HEK293 (cell line): Measurements from ENCODE around the gene CD244.

Experiments
- CTCF ChIA-PET: fragments of 350-600 bp; formaldehyde crosslinking; extraction: SDS; loops from one replicate; lab custom pipeline; 2021; ENCODE audit warnings: antibody characterized with exemption; lab: Yijun Ruan, JAX
- POLR2A ChIA-PET: fragments of 300-600 bp; formaldehyde crosslinking; extraction: SDS; loops from one replicate; lab custom pipeline; 2020; ENCODE audit warnings: antibody characterized with exemption, inconsistent platforms; lab: Yijun Ruan, JAX
- H3K27ac ChIP-seq: fragments of 200-500 bp; sonication (Bioruptor generic); 2 replicates; pipeline ENCODE4 v1.5.1; 2014; ENCODE audit warnings: low read depth, low read length, control low read depth, inconsistent platforms; ENCODE audit errors: extremely low read depth
- H3K36me3 ChIP-seq, 2 experiments: fragments of 200-500 bp in 1 of 2; sonication (Bioruptor generic) in 1 of 2; 1 replicate in 1 of 2; 2 replicates in 1 of 2; pipeline ENCODE4 v1.5.1; 2014 to 2017; ENCODE audit warnings: inconsistent platforms in 2 of 2, low read length in 2 of 2; ENCODE audit not compliant: control insufficient read depth in 2 of 2, insufficient read depth in 1 of 2
- H3K4me1 ChIP-seq: fragments of 200-500 bp; sonication (Bioruptor generic); 2 replicates; pipeline ENCODE4 v1.5.1; 2014; ENCODE audit warnings: mild to moderate bottlenecking, low read length, inconsistent platforms; ENCODE audit not compliant: control insufficient read depth, insufficient read depth
- H3K4me3 ChIP-seq: 2 replicates; pipeline ENCODE4 v1.5.1; 2011; ENCODE audit warnings: low read depth, mild to moderate bottlenecking, control low read depth, low read length, moderate library complexity
- H3K9me3 ChIP-seq: fragments of 200-500 bp; sonication (Bioruptor generic); 2 replicates; pipeline ENCODE4 v1.5.1; 2014; ENCODE audit warnings: low read depth, low read length, inconsistent platforms; ENCODE audit not compliant: control insufficient read depth, insufficient read depth
- KLF9 ChIP-seq: fragments of 450-650 bp; formaldehyde crosslinking; IDR thresholded peaks from 2 replicates; pipeline ENCODE4 v1.5.1; 2016; ENCODE audit warnings: missing biosample characterization, missing genetic modification characterization, low read depth
- PRDM6 ChIP-seq: fragments of 450-650 bp; formaldehyde crosslinking; IDR thresholded peaks from 2 replicates; pipeline ENCODE4 v1.5.1; 2017; ENCODE audit warnings: missing biosample characterization, missing genetic modification characterization
- SCRT1 ChIP-seq: fragments of 450-650 bp; formaldehyde crosslinking; IDR thresholded peaks from 2 replicates; pipeline ENCODE4 v1.5.1; 2016; ENCODE audit warnings: missing biosample characterization, missing genetic modification characterization, borderline replicate concordance
- ZBTB10 ChIP-seq: fragments of 450-650 bp; formaldehyde crosslinking; IDR thresholded peaks from 2 replicates; pipeline ENCODE4 v1.5.1; 2016; ENCODE audit warnings: missing biosample characterization, missing genetic modification characterization
- ZBTB17 ChIP-seq: fragments of 450-650 bp; formaldehyde crosslinking; IDR thresholded peaks from 2 replicates; pipeline ENCODE4 v1.5.1; 2016; ENCODE audit warnings: missing biosample characterization, missing genetic modification characterization
- ZBTB20 ChIP-seq: fragments of 450-650 bp; formaldehyde crosslinking; IDR thresholded peaks from 2 replicates; pipeline ENCODE4 v1.5.1; 2016; ENCODE audit warnings: missing biosample characterization, missing genetic modification characterization
- ZBTB7A ChIP-seq: fragments of 450-650 bp; formaldehyde crosslinking; IDR thresholded peaks from 2 replicates; pipeline ENCODE4 v1.5.1; 2016; ENCODE audit warnings: low read depth, missing biosample characterization, missing genetic modification characterization
- ZNF140 ChIP-seq: fragments of 450-650 bp; formaldehyde crosslinking; IDR thresholded peaks from 2 replicates; pipeline ENCODE4 v1.5.1; 2016; ENCODE audit warnings: missing biosample characterization, missing genetic modification characterization
- ZNF146 ChIP-seq: fragments of 450-650 bp; formaldehyde crosslinking; IDR thresholded peaks from 2 replicates; pipeline ENCODE4 v1.5.1; 2016; ENCODE audit warnings: missing biosample characterization, missing genetic modification characterization
- ZNF169 ChIP-seq: fragments of 450-650 bp; formaldehyde crosslinking; IDR thresholded peaks from 2 replicates; pipeline ENCODE4 v1.5.1; 2016; ENCODE audit warnings: missing biosample characterization, missing genetic modification characterization
- ZNF2 ChIP-seq: fragments of 450-650 bp; formaldehyde crosslinking; IDR thresholded peaks from 2 replicates; pipeline ENCODE4 v1.5.1; 2016; ENCODE audit warnings: missing biosample characterization, missing genetic modification characterization
- ZNF221 ChIP-seq: fragments of 450-650 bp; formaldehyde crosslinking; IDR thresholded peaks from 2 replicates; pipeline ENCODE4 v1.5.1; 2017; ENCODE audit warnings: missing biosample characterization, missing genetic modification characterization, borderline replicate concordance
- ZNF394 ChIP-seq: fragments of 450-650 bp; formaldehyde crosslinking; IDR thresholded peaks from 2 replicates; pipeline ENCODE4 v1.5.1; 2016; ENCODE audit warnings: missing biosample characterization, missing genetic modification characterization, mild to moderate bottlenecking, moderate library complexity, borderline replicate concordance
- TF ChIP-seq, protein P1 (sequence below): fragments of 450-650 bp; formaldehyde crosslinking; conservative IDR thresholded peaks from 2 replicates; pipeline ENCODE4 v1.5.1; 2016; ENCODE audit warnings: low read depth, missing biosample characterization, missing genetic modification characterization
- TF ChIP-seq, protein P2 (sequence below): IDR thresholded peaks from 2 replicates; pipeline ENCODE4 v1.6.1; 2011; ENCODE audit warnings: mild to moderate bottlenecking, low read depth, low read length, borderline replicate concordance
- TF ChIP-seq, protein P3 (sequence below): fragments of 450-650 bp; formaldehyde crosslinking; IDR thresholded peaks from 2 replicates; pipeline ENCODE4 v1.5.1; 2016; ENCODE audit warnings: missing biosample characterization, missing genetic modification characterization, borderline replicate concordance

CD244 gene

GRCh38 chr1:160794376-160794775, 68.3 kb downstream of the CD244 start:
- no peaks in the 10 kb centered on the region for H3K9me3 ChIP-seq
- ChIA-PET CTCF (interaction anchor here (1.1 to 2.2 kb wide), 4 partner anchors 15 to 113 kb away, joined by 4 to 7 read pairs (median 6); no protein-coding TSS in a partner anchor), POLR2A (no interaction called here)
- no peak overlapping the region for H3K27ac ChIP-seq
- no peaks in the 10 kb centered on the region for H3K4me1 ChIP-seq
- no peaks in the 10 kb centered on the region for H3K36me3 ChIP-seq
- TF ChIP-seq ZNF140 (tag by site-specific recombination): no peak
- TF ChIP-seq, protein P1, sequence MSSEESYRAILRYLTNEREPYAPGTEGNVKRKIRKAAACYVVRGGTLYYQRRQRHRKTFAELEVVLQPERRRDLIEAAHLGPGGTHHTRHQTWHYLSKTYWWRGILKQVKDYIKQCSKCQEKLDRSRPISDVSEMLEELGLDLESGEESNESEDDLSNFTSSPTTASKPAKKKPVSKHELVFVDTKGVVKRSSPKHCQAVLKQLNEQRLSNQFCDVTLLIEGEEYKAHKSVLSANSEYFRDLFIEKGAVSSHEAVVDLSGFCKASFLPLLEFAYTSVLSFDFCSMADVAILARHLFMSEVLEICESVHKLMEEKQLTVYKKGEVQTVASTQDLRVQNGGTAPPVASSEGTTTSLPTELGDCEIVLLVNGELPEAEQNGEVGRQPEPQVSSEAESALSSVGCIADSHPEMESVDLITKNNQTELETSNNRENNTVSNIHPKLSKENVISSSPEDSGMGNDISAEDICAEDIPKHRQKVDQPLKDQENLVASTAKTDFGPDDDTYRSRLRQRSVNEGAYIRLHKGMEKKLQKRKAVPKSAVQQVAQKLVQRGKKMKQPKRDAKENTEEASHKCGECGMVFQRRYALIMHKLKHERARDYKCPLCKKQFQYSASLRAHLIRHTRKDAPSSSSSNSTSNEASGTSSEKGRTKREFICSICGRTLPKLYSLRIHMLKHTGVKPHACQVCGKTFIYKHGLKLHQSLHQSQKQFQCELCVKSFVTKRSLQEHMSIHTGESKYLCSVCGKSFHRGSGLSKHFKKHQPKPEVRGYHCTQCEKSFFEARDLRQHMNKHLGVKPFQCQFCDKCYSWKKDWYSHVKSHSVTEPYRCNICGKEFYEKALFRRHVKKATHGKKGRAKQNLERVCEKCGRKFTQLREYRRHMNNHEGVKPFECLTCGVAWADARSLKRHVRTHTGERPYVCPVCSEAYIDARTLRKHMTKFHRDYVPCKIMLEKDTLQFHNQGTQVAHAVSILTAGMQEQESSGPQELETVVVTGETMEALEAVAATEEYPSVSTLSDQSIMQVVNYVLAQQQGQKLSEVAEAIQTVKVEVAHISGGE (tag by site-specific recombination): no peak
- TF ChIP-seq ZNF394 (tag by site-specific recombination): no peak
- TF ChIP-seq ZNF2: no peak
- TF ChIP-seq KLF9: no peak
- no peak for TF ChIP-seq SCRT1
- no peak for TF ChIP-seq ZNF146 (tag by site-specific recombination)
- TF ChIP-seq, protein P2, sequence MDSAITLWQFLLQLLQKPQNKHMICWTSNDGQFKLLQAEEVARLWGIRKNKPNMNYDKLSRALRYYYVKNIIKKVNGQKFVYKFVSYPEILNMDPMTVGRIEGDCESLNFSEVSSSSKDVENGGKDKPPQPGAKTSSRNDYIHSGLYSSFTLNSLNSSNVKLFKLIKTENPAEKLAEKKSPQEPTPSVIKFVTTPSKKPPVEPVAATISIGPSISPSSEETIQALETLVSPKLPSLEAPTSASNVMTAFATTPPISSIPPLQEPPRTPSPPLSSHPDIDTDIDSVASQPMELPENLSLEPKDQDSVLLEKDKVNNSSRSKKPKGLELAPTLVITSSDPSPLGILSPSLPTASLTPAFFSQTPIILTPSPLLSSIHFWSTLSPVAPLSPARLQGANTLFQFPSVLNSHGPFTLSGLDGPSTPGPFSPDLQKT: no peak
- no peak for TF ChIP-seq PRDM6 (tag by site-specific recombination)
- TF ChIP-seq ZBTB10: no peak
- TF ChIP-seq ZNF169 (tag by site-specific recombination): no peak
- no peak for TF ChIP-seq ZBTB7A (tag by site-specific recombination)
- TF ChIP-seq, protein P3, sequence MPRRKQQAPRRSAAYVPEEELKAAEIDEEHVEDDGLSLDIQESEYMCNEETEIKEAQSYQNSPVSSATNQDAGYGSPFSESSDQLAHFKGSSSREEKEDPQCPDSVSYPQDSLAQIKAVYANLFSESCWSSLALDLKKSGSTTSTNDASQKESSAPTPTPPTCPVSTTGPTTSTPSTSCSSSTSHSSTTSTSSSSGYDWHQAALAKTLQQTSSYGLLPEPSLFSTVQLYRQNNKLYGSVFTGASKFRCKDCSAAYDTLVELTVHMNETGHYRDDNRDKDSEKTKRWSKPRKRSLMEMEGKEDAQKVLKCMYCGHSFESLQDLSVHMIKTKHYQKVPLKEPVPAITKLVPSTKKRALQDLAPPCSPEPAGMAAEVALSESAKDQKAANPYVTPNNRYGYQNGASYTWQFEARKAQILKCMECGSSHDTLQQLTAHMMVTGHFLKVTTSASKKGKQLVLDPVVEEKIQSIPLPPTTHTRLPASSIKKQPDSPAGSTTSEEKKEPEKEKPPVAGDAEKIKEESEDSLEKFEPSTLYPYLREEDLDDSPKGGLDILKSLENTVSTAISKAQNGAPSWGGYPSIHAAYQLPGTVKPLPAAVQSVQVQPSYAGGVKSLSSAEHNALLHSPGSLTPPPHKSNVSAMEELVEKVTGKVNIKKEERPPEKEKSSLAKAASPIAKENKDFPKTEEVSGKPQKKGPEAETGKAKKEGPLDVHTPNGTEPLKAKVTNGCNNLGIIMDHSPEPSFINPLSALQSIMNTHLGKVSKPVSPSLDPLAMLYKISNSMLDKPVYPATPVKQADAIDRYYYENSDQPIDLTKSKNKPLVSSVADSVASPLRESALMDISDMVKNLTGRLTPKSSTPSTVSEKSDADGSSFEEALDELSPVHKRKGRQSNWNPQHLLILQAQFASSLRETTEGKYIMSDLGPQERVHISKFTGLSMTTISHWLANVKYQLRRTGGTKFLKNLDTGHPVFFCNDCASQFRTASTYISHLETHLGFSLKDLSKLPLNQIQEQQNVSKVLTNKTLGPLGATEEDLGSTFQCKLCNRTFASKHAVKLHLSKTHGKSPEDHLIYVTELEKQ (tag by site-specific recombination): no peak
- TF ChIP-seq ZNF221 (tag by site-specific recombination): no peak
- TF ChIP-seq ZBTB20 (tag by site-specific recombination): no peak
- no peak for TF ChIP-seq ZBTB17 (tag by site-specific recombination)
- TF ChIP-seq, all 188 proteins: peak for 0
- H3K4me3 ChIP-seq: no peak overlapping the region
